IPS-11a (cell line): ENCODE data around the gene EXOC3.
"Not testable (repeated sequence)": the region's sequence is repeated elsewhere in the genome, so short reads cannot be mapped to it uniquely, and the experiment has no call there.

Experiments
- H3K4me3 ChIP-seq: one replicate; pipeline ENCODE4 v1.5.1; 2013; ENCODE audit warnings: low read depth, low read length, control low read depth

The EXOC3 gene

GRCh38 chr5:484556-484955, 41.6 kb downstream of the EXOC3 start:
- no peak overlapping the region for H3K4me3 ChIP-seq

GRCh38 chr5:485113-485945, 42.4 kb downstream of the EXOC3 start:
- no peak overlapping the region for H3K4me3 ChIP-seq

- H3K4me3 ChIP-seq = no peak overlapping the region
These were observed 43.0 kb downstream of the EXOC3 start for GRCh38 chr5:485946-486491.

GRCh38 chr5:486597-486996, 43.6 kb downstream of the EXOC3 start:
- not testable (repeated sequence) for H3K4me3 ChIP-seq

GRCh38 chr5:488241-488640, 45.3 kb downstream of the EXOC3 start:
- H3K4me3 ChIP-seq = no peak overlapping the region

GRCh38 chr5:488744-489688, 46.0 kb downstream of the EXOC3 start:
- H3K4me3 ChIP-seq = no peak overlapping the region

GRCh38 chr5:489689-490080, 46.7 kb downstream of the EXOC3 start:
- no peak overlapping the region for H3K4me3 ChIP-seq

GRCh38 chr5:490116-491106, 47.4 kb downstream of the EXOC3 start:
- H3K4me3 ChIP-seq = no peak overlapping the region

GRCh38 chr5:491119-491855, 48.3 kb downstream of the EXOC3 start:
- no peak overlapping the region for H3K4me3 ChIP-seq

GRCh38 chr5:491856-492155, 48.8 kb downstream of the EXOC3 start:
- H3K4me3 ChIP-seq = no peak overlapping the region

GRCh38 chr5:492314-492893, 49.4 kb downstream of the EXOC3 start:
- H3K4me3 ChIP-seq = no peak overlapping the region

GRCh38 chr5:493119-493701, 50.2 kb downstream of the EXOC3 start:
- no peak overlapping the region for H3K4me3 ChIP-seq

- H3K4me3 ChIP-seq = no peak overlapping the region
These were observed 50.8 kb downstream of the EXOC3 start for GRCh38 chr5:493758-494157.

GRCh38 chr5:494667-495255, 51.8 kb downstream of the EXOC3 start:
- H3K4me3 ChIP-seq = no peak overlapping the region

GRCh38 chr5:496028-496427, 53.1 kb downstream of the EXOC3 start:
- no peak overlapping the region for H3K4me3 ChIP-seq

GRCh38 chr5:497090-497700, 54.2 kb downstream of the EXOC3 start:
- no peak overlapping the region for H3K4me3 ChIP-seq

GRCh38 chr5:497871-498509, 55.0 kb downstream of the EXOC3 start:
- no peak overlapping the region for H3K4me3 ChIP-seq
